Measurements from ENCODE around the gene RALGAPA2. TPM values are rescaled to one million over a fixed set of nuclear protein-coding genes. Genes with fewer than 3 reads are reported as not detected.

RALGAPA2 gene
- total RNA-seq, 2 experiments from 2014 or later: 21.2 to 21.9 TPM

- ChIA-PET POLR2A (no interaction called here), CTCF (no interaction called here)
- H3K27ac ChIP-seq (ENCODE audit: low read depth in 1 of 2, low read length in 2 of 2): no peak overlapping the region
- Mint-ChIP-seq H3K27me3 (no peaks in the 10 kb centered on the region), H3K9me3 (no peaks in the 10 kb centered on the region), H3K4me3 (no peak overlapping the region), H3K4me1 (ENCODE audit: low read depth) (peaks cover 6% of the 10 kb centered on the region), H3K27ac (no peak overlapping the region), H3K36me3 (ENCODE audit: low read depth) (peaks cover 43% of the 10 kb centered on the region)
- no peak overlapping the region for H3K4me3 ChIP-seq (ENCODE audit: low read length)
- DNase-seq (no peak), ATAC-seq (ENCODE audit: poor library complexity) (no peak)
- no peaks in the 10 kb centered on the region for H3K27me3 ChIP-seq (ENCODE audit: control insufficient read depth in 1 of 2, insufficient read depth in 2 of 2, low read length in 2 of 2)
- TF ChIP-seq CTCF (IDR thresholded peaks at IDR 0.05): no peak
- no peaks in the 10 kb centered on the region for H3K36me3 ChIP-seq (ENCODE audit: insufficient read depth, low read length)
- no peaks in the 10 kb centered on the region for H3K4me1 ChIP-seq (ENCODE audit: insufficient read depth, low read length)
- H3K9me3 ChIP-seq (ENCODE audit: control insufficient read depth in 1 of 2, insufficient read depth in 1 of 2, low read length in 2 of 2): no peaks in the 10 kb centered on the region
- intact Hi-C loops (cut with DNase I, micrococcal nuclease): no loop called here
These were observed 62.5 kb downstream of the RALGAPA2 start for GRCh38 chr20:20649945-20650344.

GRCh38 chr20:20643927-20644326, 68.5 kb downstream of the RALGAPA2 start:
- intact Hi-C loops (cut with DNase I, micrococcal nuclease): no loop called here
- Mint-ChIP-seq H3K4me3 (no peak overlapping the region), H3K27ac (no peak overlapping the region), H3K4me1 (ENCODE audit: low read depth) (peaks cover 6% of the 10 kb centered on the region), H3K36me3 (ENCODE audit: low read depth) (peaks cover 32% of the 10 kb centered on the region), H3K9me3 (no peaks in the 10 kb centered on the region), H3K27me3 (no peaks in the 10 kb centered on the region)
- Histone ChIP-seq H3K4me3 (ENCODE audit: low read length) (no peak overlapping the region), H3K27ac (ENCODE audit: low read depth in 1 of 2, low read length in 2 of 2) (no peak overlapping the region), H3K27me3 (ENCODE audit: control insufficient read depth in 1 of 2, insufficient read depth in 2 of 2, low read length in 2 of 2) (no peaks in the 10 kb centered on the region), H3K36me3 (ENCODE audit: insufficient read depth, low read length) (peaks cover 18% of the 10 kb centered on the region), H3K9me3 (ENCODE audit: control insufficient read depth in 1 of 2, insufficient read depth in 1 of 2, low read length in 2 of 2) (no peaks in the 10 kb centered on the region), H3K4me1 (ENCODE audit: insufficient read depth, low read length) (no peaks in the 10 kb centered on the region)
- no peak for TF ChIP-seq CTCF (IDR thresholded peaks at IDR 0.05)
- ChIA-PET POLR2A (no interaction called here), CTCF (no interaction called here)
- ATAC-seq (ENCODE audit: poor library complexity): no peak
- no peak for DNase-seq

GRCh38 chr20:20641783-20642182, 70.7 kb downstream of the RALGAPA2 start:
- Histone ChIP-seq H3K36me3 (ENCODE audit: insufficient read depth, low read length) (peaks cover 31% of the 10 kb centered on the region), H3K27ac (ENCODE audit: low read depth in 1 of 2, low read length in 2 of 2) (no peak overlapping the region), H3K4me1 (ENCODE audit: insufficient read depth, low read length) (no peaks in the 10 kb centered on the region), H3K27me3 (ENCODE audit: control insufficient read depth in 1 of 2, insufficient read depth in 2 of 2, low read length in 2 of 2) (no peaks in the 10 kb centered on the region), H3K9me3 (ENCODE audit: control insufficient read depth in 1 of 2, insufficient read depth in 1 of 2, low read length in 2 of 2) (no peaks in the 10 kb centered on the region), H3K4me3 (ENCODE audit: low read length) (no peak overlapping the region)
- Mint-ChIP-seq H3K27me3 (no peaks in the 10 kb centered on the region), H3K36me3 (ENCODE audit: low read depth) (peaks cover 44% of the 10 kb centered on the region), H3K9me3 (no peaks in the 10 kb centered on the region), H3K4me1 (ENCODE audit: low read depth) (no peaks in the 10 kb centered on the region), H3K4me3 (no peak overlapping the region), H3K27ac (no peak overlapping the region)
- ATAC-seq (ENCODE audit: poor library complexity) (no peak), DNase-seq (no peak)
- no peak for TF ChIP-seq CTCF (IDR thresholded peaks at IDR 0.05)
- POLR2A ChIA-PET: interaction anchor here (0.7 kb wide), 1 partner anchor 42 kb away, joined by 3 read pairs; no protein-coding TSS in a partner anchor
- CTCF ChIA-PET: no interaction called here
- intact Hi-C loops (cut with DNase I, micrococcal nuclease): no loop called here

All from CD4-positive, alpha-beta T cell (primary cell).